Measurements from ENCODE around the gene ADK. TPM values are rescaled to one million over a fixed set of nuclear protein-coding genes. Genes with fewer than 3 reads are reported as not detected.

ADK gene
- total RNA-seq, 4 donors from 2014 or later: 15.3 to 23.3 (median 20.8) TPM

DNA sequence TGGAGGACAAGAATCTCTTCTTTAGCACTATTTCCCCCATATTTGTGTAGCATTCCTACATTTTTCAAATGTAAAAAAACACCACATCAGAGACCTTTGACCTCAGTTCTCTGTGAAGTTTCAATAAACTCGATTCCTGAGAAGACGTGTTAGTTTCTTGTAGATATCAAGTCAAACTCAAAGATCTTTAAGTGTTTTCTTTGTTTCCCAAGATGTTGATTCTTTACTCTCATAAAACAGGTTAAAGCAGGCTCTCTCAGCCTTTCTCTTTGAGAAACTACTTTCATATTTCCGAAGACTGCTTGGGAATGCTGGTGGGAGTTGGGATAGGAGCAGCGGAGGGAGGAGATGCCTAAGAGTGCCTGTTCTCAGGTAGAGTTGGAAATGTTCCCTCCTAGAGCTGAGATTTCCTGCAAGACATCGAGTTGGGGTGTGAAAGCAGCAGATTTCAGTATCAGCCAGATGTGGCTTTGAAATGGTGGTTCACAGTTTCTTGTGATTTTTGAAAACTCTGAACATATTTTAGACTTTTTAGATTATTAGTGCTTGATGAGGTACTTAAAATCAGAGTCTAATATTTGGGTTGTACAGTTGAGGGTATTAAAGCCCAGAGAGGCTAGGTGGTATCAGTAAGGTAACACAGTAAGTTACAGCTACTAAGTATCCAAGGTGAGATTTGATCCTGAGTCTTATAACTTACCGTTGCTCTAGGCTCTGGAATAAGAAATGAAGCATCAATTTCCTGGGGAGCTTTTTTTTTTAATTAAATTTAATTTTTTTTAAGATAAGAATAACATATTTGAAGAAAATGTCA lies 13.9 kb downstream of the ADK start:
- 76 to 79% methylated on average over 4 to 5 of the region's 6 CpGs for WGBS, 2 donors (ENCODE audit: low coverage in 1 of 2)
- no peak overlapping the region for H3K27ac ChIP-seq
- ATAC-seq: no peak
- no peaks in the 10 kb centered on the region for H3K36me3 ChIP-seq
- H3K4me1 ChIP-seq: no peaks in the 10 kb centered on the region
- TF ChIP-seq POLR2A (IDR thresholded peaks at IDR 0.05) (no peak), POLR2AphosphoS5 (IDR thresholded peaks at IDR 0.05) (no peak), EP300 (IDR thresholded peaks at IDR 0.05) (no peak), CTCF (IDR thresholded peaks at IDR 0.05) (no peak)
- H3K9me3 ChIP-seq: no peaks in the 10 kb centered on the region
- no peaks in the 10 kb centered on the region for H3K27me3 ChIP-seq
- H3K4me3 ChIP-seq: no peak overlapping the region

- no peaks in the 10 kb centered on the region for H3K27me3 ChIP-seq
- no peak for TF ChIP-seq EP300 (IDR thresholded peaks at IDR 0.05)
- no peaks in the 10 kb centered on the region for H3K9me3 ChIP-seq
- 47 to 63% methylated on average over 2 of the region's 2 CpGs for WGBS, 2 donors (ENCODE audit: low coverage in 1 of 2)
- no peak overlapping the region for H3K4me3 ChIP-seq
- no peak overlapping the region for H3K27ac ChIP-seq
- H3K36me3 ChIP-seq: no peaks in the 10 kb centered on the region
- ATAC-seq: no peak
- H3K4me1 ChIP-seq: no peaks in the 10 kb centered on the region
Observed at GRCh38 chr10:74165530-74165901, 14.5 kb downstream of the ADK start.

- no peak overlapping the region for H3K27ac ChIP-seq
- no peak overlapping the region for H3K4me3 ChIP-seq
- no peaks in the 10 kb centered on the region for H3K27me3 ChIP-seq
- TF ChIP-seq CTCF (IDR thresholded peaks at IDR 0.05) (no peak), POLR2AphosphoS5 (IDR thresholded peaks at IDR 0.05) (no peak), EP300 (IDR thresholded peaks at IDR 0.05) (no peak)
- WGBS, 2 donors (ENCODE audit: low coverage in 1 of 2): no CpG with 5 or more reads among the region's 1 CpG
- H3K9me3 ChIP-seq: no peaks in the 10 kb centered on the region
- H3K36me3 ChIP-seq: no peaks in the 10 kb centered on the region
- no peak for ATAC-seq
- H3K4me1 ChIP-seq: no peaks in the 10 kb centered on the region
Observed at GRCh38 chr10:74167443-74167842, 16.4 kb downstream of the ADK start.

DNA sequence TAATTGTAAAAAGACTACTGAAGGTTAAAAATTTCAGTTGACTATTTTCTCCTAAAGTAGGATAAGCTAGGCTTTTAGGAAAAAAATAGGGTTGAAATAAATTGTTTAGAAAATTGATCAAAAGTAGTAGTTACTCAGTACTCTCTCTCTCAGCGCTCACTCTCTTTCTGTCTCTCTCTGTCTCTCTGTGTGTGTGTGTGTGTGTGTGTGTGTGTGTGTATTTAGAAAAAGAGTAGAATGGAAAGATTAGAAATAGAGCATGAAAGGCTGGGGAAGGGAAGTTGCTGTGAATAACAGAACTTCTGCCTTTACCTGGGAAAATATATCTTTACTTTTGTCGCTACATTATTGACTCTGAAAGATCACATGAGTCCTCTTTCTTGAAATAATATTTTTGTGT lies 20.6 kb downstream of the ADK start:
- Histone ChIP-seq H3K27ac (no peak overlapping the region), H3K27me3 (no peaks in the 10 kb centered on the region), H3K4me1 (peaks cover 0 to 6% (median 0%) of the 10 kb centered on the region in 3 donors), H3K36me3 (no peaks in the 10 kb centered on the region), H3K4me3 (no peak overlapping the region), H3K9me3 (no peaks in the 10 kb centered on the region)
- WGBS, 2 donors (ENCODE audit: low coverage in 1 of 2): 85 to 88% methylated on average over 2 of the region's 2 CpGs
- TF ChIP-seq EP300 (IDR thresholded peaks at IDR 0.05) (no peak), POLR2A (IDR thresholded peaks at IDR 0.05) (no peak), CTCF (IDR thresholded peaks at IDR 0.05) (no peak), POLR2AphosphoS5 (IDR thresholded peaks at IDR 0.05) (no peak)
- ATAC-seq: no peak

DNA sequence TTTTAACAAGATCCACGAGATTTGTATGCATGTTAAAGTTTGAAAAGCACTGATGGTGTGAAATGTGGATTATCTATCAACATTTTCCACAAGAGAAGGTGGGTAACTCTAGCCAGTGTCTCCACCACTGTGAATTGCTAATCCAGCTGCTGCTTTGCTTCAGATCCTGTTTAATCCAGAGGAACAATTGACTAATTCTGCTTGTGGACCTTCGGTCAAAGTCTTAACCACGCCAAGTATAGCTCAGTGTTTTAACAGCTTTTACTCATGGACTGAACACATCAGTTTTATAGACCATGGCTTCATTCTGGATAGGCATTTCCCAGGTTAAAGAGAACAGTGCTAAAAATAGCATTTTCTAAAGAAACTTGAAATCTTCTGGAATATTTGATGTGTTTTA lies 23.5 kb downstream of the ADK start:
- WGBS, 2 donors (ENCODE audit: low coverage in 1 of 2): 47 to 49% methylated on average over 3 of the region's 3 CpGs
- H3K27me3 ChIP-seq: no peaks in the 10 kb centered on the region
- no peaks in the 10 kb centered on the region for H3K36me3 ChIP-seq
- H3K4me1 ChIP-seq: peaks cover 0 to 19% (median 0%) of the 10 kb centered on the region in 3 donors
- H3K4me3 ChIP-seq: no peak overlapping the region
- H3K27ac ChIP-seq: no peak overlapping the region
- TF ChIP-seq POLR2A (IDR thresholded peaks at IDR 0.05): no peak
- TF ChIP-seq POLR2AphosphoS5 (IDR thresholded peaks at IDR 0.05): no peak
- no peak for TF ChIP-seq CTCF (IDR thresholded peaks at IDR 0.05)
- TF ChIP-seq EP300 (IDR thresholded peaks at IDR 0.05): no peak
- no peak for ATAC-seq
- H3K9me3 ChIP-seq: no peaks in the 10 kb centered on the region

Data from gastroesophageal sphincter (tissue), 4 donors.